HepG2 (cell line): ENCODE data around the gene ZNF474.

ENCODE experiments used
- ATF3 ChIP-seq: sonication (generic); formaldehyde crosslinking; IDR thresholded peaks from 2 replicates; pipeline ENCODE4 v1.4.0; 2020; ENCODE audit warnings: missing genetic modification reagents
- CTCF ChIP-seq: sonication (generic); formaldehyde crosslinking; IDR thresholded peaks from 2 replicates; pipeline ENCODE4 v1.5.0; 2020; ENCODE audit warnings: mild to moderate bottlenecking, missing genetic modification reagents, moderate library complexity
- FOXA3 ChIP-seq: IDR thresholded peaks from 2 replicates; pipeline ENCODE4 v1.6.1; 2016; ENCODE audit warnings: missing genetic modification reagents, missing compliant biosample characterization
- POLR2A ChIP-seq, 2 experiments: IDR thresholded peaks; 2 replicates each; pipeline ENCODE4 v1.6.1; 2011; ENCODE audit warnings: low read depth in 2 of 2, low read length in 2 of 2, mild to moderate bottlenecking in 1 of 2, moderate library complexity in 1 of 2; ENCODE audit not compliant: insufficient read depth in 1 of 2
- TFE3 ChIP-seq: IDR thresholded peaks from 2 replicates; pipeline ENCODE4 v1.6.1; 2016
- ZNF570 ChIP-seq: sonication (generic); formaldehyde crosslinking; IDR thresholded peaks from 2 replicates; pipeline ENCODE4 v1.4.0; 2020; ENCODE audit warnings: mild to moderate bottlenecking, missing genetic modification reagents, borderline replicate concordance
- TF ChIP-seq, protein P1 (sequence below): sonication (generic); formaldehyde crosslinking; IDR thresholded peaks from 2 replicates; pipeline ENCODE4 v1.8.0; 2022; ENCODE audit warnings: missing genetic modification reagents, low read depth, mild to moderate bottlenecking, borderline replicate concordance

DNA sequence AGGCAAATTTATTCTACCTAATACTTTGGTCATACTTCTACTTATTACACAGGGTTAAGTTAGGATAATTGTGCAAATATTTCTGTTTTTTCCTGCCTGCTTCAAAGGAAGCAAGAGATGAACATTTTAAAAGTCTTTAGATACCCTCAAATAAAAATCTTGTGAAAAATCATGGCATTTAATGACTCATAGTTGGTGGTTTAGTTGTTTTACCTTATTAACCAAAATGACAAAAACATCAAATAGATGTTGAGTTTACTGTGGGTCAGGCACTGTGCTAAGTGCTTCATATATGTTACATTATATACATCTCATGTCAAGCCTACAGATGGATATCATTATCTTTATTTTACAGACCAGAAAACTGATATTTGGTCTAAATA, 54.4 kb downstream of the ZNF474 start:
- TF ChIP-seq, protein P1, sequence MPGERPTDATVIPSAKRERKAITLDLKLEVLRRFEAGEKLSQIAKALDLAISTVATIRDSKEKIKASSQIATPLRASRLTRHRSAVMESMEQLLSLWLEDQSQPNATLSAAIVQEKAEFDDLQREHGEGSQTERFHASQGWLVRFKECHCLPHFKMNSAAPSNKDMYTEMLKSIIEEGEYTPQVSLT (CRISPR knock-in tag) = no peak
- no peak for TF ChIP-seq CTCF (CRISPR knock-in tag)
- TF ChIP-seq ATF3 (CRISPR knock-in tag) = no peak
- no peak for TF ChIP-seq ZNF570 (CRISPR knock-in tag)
- no peak for TF ChIP-seq TFE3
- TF ChIP-seq FOXA3 (CRISPR knock-in tag) = no peak
- no peak for TF ChIP-seq POLR2A (IDR thresholded peaks at IDR 0.05; ENCODE audit: insufficient read depth in 1 of 2, low read depth in 2 of 2, low read length in 2 of 2)
